Measurements from ENCODE around the gene CLEC18C.
"Not testable (repeated sequence)": the region's sequence is repeated elsewhere in the genome, so short reads cannot be mapped to it uniquely, and the experiment has no call there.

- not testable (repeated sequence) for TF ChIP-seq CTCF (IDR thresholded peaks at IDR 0.05; ENCODE audit: insufficient read depth, low read length); POLR2AphosphoS5 (IDR thresholded peaks at IDR 0.05; ENCODE audit: low read depth); REST (IDR thresholded peaks at IDR 0.05; ENCODE audit: insufficient replicate concordance, low read depth); GABPA (IDR thresholded peaks at IDR 0.05; ENCODE audit: low read depth); SPI1 (IDR thresholded peaks at IDR 0.05; ENCODE audit: borderline replicate concordance, low read depth)
Observed at GRCh38 chr16:70142739-70143138, 30.8 kb upstream of the CLEC18C start.

Data from HL-60 (cell line).